Measurements from ENCODE around the gene NTM. TPM values are rescaled to one million over a fixed set of nuclear protein-coding genes. Genes with fewer than 3 reads are reported as not detected.
"Not testable (repeated sequence)": the region's sequence is repeated elsewhere in the genome, so short reads cannot be mapped to it uniquely, and the experiment has no call there.

Gene NTM
- total RNA-seq, 4 donors from 2014 or later = 3.6 to 11.8 (median 7.8) TPM

DNA sequence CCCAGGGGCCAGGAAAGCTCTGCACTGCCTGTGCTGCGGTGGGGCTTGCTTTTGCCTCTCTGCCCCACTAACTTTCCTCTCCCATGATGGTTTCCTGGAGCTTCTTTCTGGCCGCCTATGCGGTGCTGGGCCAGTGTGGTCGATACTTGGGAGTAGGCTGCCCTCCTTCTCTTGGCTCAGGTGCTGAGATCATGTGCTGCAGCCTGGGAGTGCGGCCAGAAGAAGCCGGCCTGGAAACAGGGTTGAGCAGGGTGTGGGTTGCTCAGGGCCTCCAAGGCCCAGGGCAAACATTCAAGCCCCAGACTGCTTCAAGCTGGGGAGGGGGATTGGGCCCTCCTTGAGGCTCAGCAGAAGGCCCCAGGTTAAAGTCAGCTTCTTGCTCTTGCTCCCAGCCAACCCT, 125.0 kb downstream of the NTM start:
- TF ChIP-seq EP300 (IDR thresholded peaks at IDR 0.05) (no peak), POLR2A (IDR thresholded peaks at IDR 0.05) (no peak), POLR2AphosphoS5 (IDR thresholded peaks at IDR 0.05) (no peak), CTCF (IDR thresholded peaks at IDR 0.05) (no peak)
- peaks cover 0 to 10% (median 0%) of the 10 kb centered on the region in 3 donors for H3K4me1 ChIP-seq
- H3K27me3 ChIP-seq = no peaks in the 10 kb centered on the region
- H3K9me3 ChIP-seq = no peaks in the 10 kb centered on the region
- ATAC-seq = peak; percentile 42
- H3K4me3 ChIP-seq = no peak overlapping the region
- no peak overlapping the region for H3K27ac ChIP-seq
- no peaks in the 10 kb centered on the region for H3K36me3 ChIP-seq
- 86% methylated on average over 1 of the region's 6 CpGs; no CpG with 5 or more reads in 1 of the 2 donors for WGBS, 2 donors (ENCODE audit: low coverage in 1 of 2)

DNA sequence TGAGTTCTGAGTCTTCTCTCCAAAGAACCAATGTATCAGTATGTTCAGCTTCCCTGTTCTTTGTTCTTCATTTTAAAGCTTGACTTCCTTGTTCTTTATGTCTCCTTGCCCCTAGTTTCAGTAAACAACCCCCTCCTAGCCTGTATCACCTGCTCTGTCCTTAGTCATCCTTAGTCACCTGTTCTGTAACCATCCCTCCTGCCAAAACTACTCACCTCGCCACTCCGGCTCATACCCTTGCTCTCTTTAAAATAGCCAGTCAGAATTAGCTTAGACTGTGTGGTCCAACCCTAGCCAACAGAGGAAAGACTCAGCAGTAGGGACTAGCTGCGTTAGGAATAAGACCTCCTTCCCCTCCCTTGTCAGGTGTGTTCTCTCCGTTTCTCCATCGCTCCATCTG, 127.3 kb downstream of the NTM start:
- not testable (repeated sequence) for H3K4me3 ChIP-seq, H3K27ac ChIP-seq, H3K4me1 ChIP-seq, ATAC-seq, H3K9me3 ChIP-seq, H3K36me3 ChIP-seq, H3K27me3 ChIP-seq
- WGBS, 2 donors (ENCODE audit: low coverage in 1 of 2) = 85 to 97% methylated on average over 5 of the region's 5 CpGs

GRCh38 chr11:131498631-131499160, 128.3 kb downstream of the NTM start:
- H3K27ac ChIP-seq = no peak overlapping the region
- H3K4me1 ChIP-seq = peaks cover 0 to 10% (median 0%) of the 10 kb centered on the region in 3 donors
- no peaks in the 10 kb centered on the region for H3K9me3 ChIP-seq
- no peak for ATAC-seq
- H3K36me3 ChIP-seq = no peaks in the 10 kb centered on the region
- TF ChIP-seq POLR2A (IDR thresholded peaks at IDR 0.05) (no peak), CTCF (IDR thresholded peaks at IDR 0.05) (no peak), POLR2AphosphoS5 (IDR thresholded peaks at IDR 0.05) (no peak), EP300 (IDR thresholded peaks at IDR 0.05) (no peak)
- H3K4me3 ChIP-seq = no peak overlapping the region
- no peaks in the 10 kb centered on the region for H3K27me3 ChIP-seq
- 51 to 88% methylated on average over 3 to 6 of the region's 7 CpGs for WGBS, 2 donors (ENCODE audit: low coverage in 1 of 2)

GRCh38 chr11:131499199-131499598, 128.8 kb downstream of the NTM start:
- WGBS, 2 donors (ENCODE audit: low coverage in 1 of 2) = 83 to 85% methylated on average over 7 to 8 of the region's 8 CpGs

GRCh38 chr11:131503017-131503416, 132.6 kb downstream of the NTM start:
- H3K36me3 ChIP-seq = no peaks in the 10 kb centered on the region
- no peak overlapping the region for H3K4me3 ChIP-seq
- H3K9me3 ChIP-seq = no peaks in the 10 kb centered on the region
- no peak overlapping the region for H3K27ac ChIP-seq
- no peak for TF ChIP-seq EP300 (IDR thresholded peaks at IDR 0.05)
- TF ChIP-seq POLR2AphosphoS5 (IDR thresholded peaks at IDR 0.05) = no peak
- TF ChIP-seq CTCF (IDR thresholded peaks at IDR 0.05) = no peak
- TF ChIP-seq POLR2A (IDR thresholded peaks at IDR 0.05) = no peak
- ATAC-seq = no peak
- WGBS, 2 donors (ENCODE audit: low coverage in 1 of 2) = 40 to 50% methylated on average over 1 of the region's 1 CpG
- no peaks in the 10 kb centered on the region for H3K4me1 ChIP-seq
- peaks cover 26% of the 10 kb centered on the region for H3K27me3 ChIP-seq

More at GRCh38 chr11:131499199-131499598, 128.8 kb downstream of the NTM start:
- no peak for TF ChIP-seq EP300 (IDR thresholded peaks at IDR 0.05)
- TF ChIP-seq POLR2AphosphoS5 (IDR thresholded peaks at IDR 0.05) = no peak
- TF ChIP-seq POLR2A (IDR thresholded peaks at IDR 0.05) = no peak
- no peak for TF ChIP-seq CTCF (IDR thresholded peaks at IDR 0.05)
- Histone ChIP-seq H3K27ac (no peak overlapping the region), H3K4me3 (no peak overlapping the region), H3K9me3 (no peaks in the 10 kb centered on the region), H3K36me3 (no peaks in the 10 kb centered on the region), H3K4me1 (peaks cover 0 to 10% (median 0%) of the 10 kb centered on the region in 3 donors), H3K27me3 (peaks cover 4% of the 10 kb centered on the region)
- ATAC-seq = no peak
